ENCODE results near the gene FPR3. TPM values are rescaled to one million over a fixed set of nuclear protein-coding genes. Genes with fewer than 3 reads are reported as not detected.
A peak's percentile ranks its signal among the peaks of the same experiment; 100 is the strongest.

FPR3 gene
- total RNA-seq, 1 donor from 2014 or later, result 7.2 TPM

- ATAC-seq, result no peak
- intact Hi-C loops (cut with DNase I), result no loop called here
- DNase-seq (ENCODE audit: missing footprints), result no peak
Measured at GRCh38 chr19:51780270-51780669, 14.7 kb upstream of the FPR3 start.

- intact Hi-C loops (cut with DNase I), result no loop called here
- no peak for ATAC-seq
- no peak for DNase-seq (ENCODE audit: missing footprints)
Measured at GRCh38 chr19:51781999-51782398, 13.0 kb upstream of the FPR3 start.

GRCh38 chr19:51783372-51783771 is 11.6 kb upstream of the FPR3 start:
- intact Hi-C loops (cut with DNase I), result no loop called here
- no peak for DNase-seq (ENCODE audit: missing footprints)
- ATAC-seq, result no peak

GRCh38 chr19:51784109-51784785 is 10.7 kb upstream of the FPR3 start:
- intact Hi-C loops (cut with DNase I), result no loop called here
- DNase-seq (ENCODE audit: missing footprints), result no peak
- ATAC-seq, result no peak

GRCh38 chr19:51784922-51785690 is 9.9 kb upstream of the FPR3 start:
- DNase-seq (ENCODE audit: missing footprints), result peak; percentile 76
- ATAC-seq, result peak; percentile 80
- intact Hi-C loops (cut with DNase I), result no loop called here

GRCh38 chr19:51786646-51787494 is 8.1 kb upstream of the FPR3 start:
- peak; percentile 24 for ATAC-seq
- intact Hi-C loops (cut with DNase I), result no loop called here
- DNase-seq (ENCODE audit: missing footprints), result no peak

- intact Hi-C loops (cut with DNase I), result no loop called here
- ATAC-seq (no peak), DNase-seq (ENCODE audit: missing footprints) (no peak)
Measured at GRCh38 chr19:51788029-51788428, 6.9 kb upstream of the FPR3 start.

GRCh38 chr19:51789061-51789795 is 5.7 kb upstream of the FPR3 start:
- no peak for ATAC-seq
- DNase-seq (ENCODE audit: missing footprints), result no peak
- intact Hi-C loops (cut with DNase I), result no loop called here

GRCh38 chr19:51792932-51793331 is 2.0 kb upstream of the FPR3 start:
- no peak for ATAC-seq
- DNase-seq (ENCODE audit: missing footprints), result no peak
- intact Hi-C loops (cut with DNase I), result no loop called here

- DNase-seq (ENCODE audit: missing footprints) (no peak), ATAC-seq (no peak)
- intact Hi-C loops (cut with DNase I), result no loop called here
Measured at GRCh38 chr19:51793994-51794393, 963 bp upstream of the FPR3 start.

GRCh38 chr19:51796195-51796679 is 1.3 kb downstream of the FPR3 start:
- no peak for ATAC-seq
- intact Hi-C loops (cut with DNase I), result no loop called here
- no peak for DNase-seq (ENCODE audit: missing footprints)

- intact Hi-C loops (cut with DNase I), result no loop called here
- ATAC-seq, result no peak
Measured at GRCh38 chr19:51797480-51797879, 2.5 kb downstream of the FPR3 start.

GRCh38 chr19:51798062-51798461 is 3.1 kb downstream of the FPR3 start:
- DNase-seq (ENCODE audit: missing footprints), result no peak
- intact Hi-C loops (cut with DNase I), result no loop called here
- no peak for ATAC-seq

More at GRCh38 chr19:51797480-51797879, 2.5 kb downstream of the FPR3 start:
- DNase-seq (ENCODE audit: missing footprints), result no peak

GRCh38 chr19:51799034-51799773 is 4.2 kb downstream of the FPR3 start:
- intact Hi-C loops (cut with DNase I), result no loop called here
- DNase-seq (ENCODE audit: missing footprints) (peak; percentile 92), ATAC-seq (peak; percentile 95)

GRCh38 chr19:51799774-51800472 is 5.0 kb downstream of the FPR3 start:
- intact Hi-C loops (cut with DNase I), result loop anchor here (2.0 to 5.0 kb wide), 3 partner anchors 98 to 433 kb away; partner anchors contain the start of gene ETFB
- ATAC-seq (peak; percentile 45), DNase-seq (ENCODE audit: missing footprints) (no peak)

GRCh38 chr19:51800473-51801244 is 5.7 kb downstream of the FPR3 start:
- intact Hi-C loops (cut with DNase I), result loop anchor here (2.0 to 5.0 kb wide), 3 partner anchors 98 to 434 kb away; partner anchors contain the start of gene ETFB
- peak; percentile 78 for ATAC-seq
- peak; percentile 88 for DNase-seq (ENCODE audit: missing footprints)
